Stimulated activated naive CD8-positive, alpha-beta T cell treated with anti-CD3 and anti-CD28 coated beads, Interleukin-15, amount 100 ng/mL, for 72 hours (primary cell): Measurements from ENCODE around the gene NPL.
A peak's percentile ranks its signal among the peaks of the same experiment; 100 is the strongest.

ENCODE experiments used
- ATAC-seq: fragments of 150-1000 bp; cut with Tn5 transposase; 2 replicates; pipeline ENCODE4 v1.10.0; 2021; ENCODE audit warnings: mild to moderate bottlenecking, moderate library complexity
- DNase-seq, 2 donors: peaks; one replicate each; pipeline ENCODE4 v3.0.0; 2021 to 2022
- H3K27ac Mint-ChIP-seq, 2 donors: one replicate each; pipeline ENCODE4 v1.8.0; 2022; ENCODE audit warnings: mild to moderate bottlenecking in 2 of 2, mixed read lengths in 2 of 2, moderate library complexity in 2 of 2
- H3K27me3 Mint-ChIP-seq: one replicate; pipeline ENCODE4 v1.8.0; 2022; ENCODE audit warnings: mixed read lengths
- H3K4me1 Mint-ChIP-seq: one replicate; pipeline ENCODE4 v1.8.0; 2022; ENCODE audit warnings: mild to moderate bottlenecking, mixed read lengths
- H3K4me3 Mint-ChIP-seq, 2 donors: one replicate each; pipeline ENCODE4 v1.8.0; 2022; ENCODE audit warnings: mild to moderate bottlenecking in 2 of 2, mixed read lengths in 2 of 2, moderate library complexity in 1 of 2
- H3K9me3 Mint-ChIP-seq, 2 donors: one replicate each; pipeline ENCODE4 v1.8.0; 2022; ENCODE audit warnings: mixed read lengths in 2 of 2

The NPL gene

GRCh38 chr1:182791281-182792179 lies 2.0 kb downstream of the NPL start:
- H3K4me3 Mint-ChIP-seq = no peak overlapping the region

GRCh38 chr1:182794091-182794490 lies 4.5 kb downstream of the NPL start:
- Mint-ChIP-seq H3K4me1 (peaks cover 26% of the 10 kb centered on the region), H3K4me3 (no peak overlapping the region), H3K9me3 (no peaks in the 10 kb centered on the region), H3K27me3 (peaks cover 15% of the 10 kb centered on the region), H3K27ac (no peak overlapping the region)
- ATAC-seq (no peak), DNase-seq (no peak)

More at GRCh38 chr1:182791281-182792179, 2.0 kb downstream of the NPL start:
- peaks cover 30% of the 10 kb centered on the region for H3K27me3 Mint-ChIP-seq
- ATAC-seq (no peak), DNase-seq (no peak)
- no peak overlapping the region for H3K27ac Mint-ChIP-seq
- H3K9me3 Mint-ChIP-seq = no peaks in the 10 kb centered on the region
- H3K4me1 Mint-ChIP-seq = peaks cover 32% of the 10 kb centered on the region

- ATAC-seq (no peak), DNase-seq (no peak)
- peaks cover 14% of the 10 kb centered on the region for H3K27me3 Mint-ChIP-seq
- peaks cover 19% of the 10 kb centered on the region for H3K4me1 Mint-ChIP-seq
- H3K4me3 Mint-ChIP-seq = no peak overlapping the region
- H3K27ac Mint-ChIP-seq = no peak overlapping the region
- no peaks in the 10 kb centered on the region for H3K9me3 Mint-ChIP-seq
These were observed 5.2 kb downstream of the NPL start for GRCh38 chr1:182794676-182795201.

GRCh38 chr1:182795563-182796228 lies 6.1 kb downstream of the NPL start:
- no peak for ATAC-seq
- Mint-ChIP-seq H3K9me3 (no peaks in the 10 kb centered on the region), H3K4me3 (no peak overlapping the region), H3K27ac (no peak overlapping the region), H3K27me3 (peaks cover 13% of the 10 kb centered on the region), H3K4me1 (peaks cover 11% of the 10 kb centered on the region)
- DNase-seq = no peak

GRCh38 chr1:182802006-182802803 lies 12.6 kb downstream of the NPL start:
- H3K4me1 Mint-ChIP-seq = no peaks in the 10 kb centered on the region
- DNase-seq = no peak

GRCh38 chr1:182803846-182804245 lies 14.3 kb downstream of the NPL start:
- ATAC-seq (no peak), DNase-seq (no peak)
- Mint-ChIP-seq H3K4me3 (no peak overlapping the region), H3K9me3 (no peaks in the 10 kb centered on the region), H3K4me1 (no peaks in the 10 kb centered on the region), H3K27ac (no peak overlapping the region), H3K27me3 (no peaks in the 10 kb centered on the region)

More at GRCh38 chr1:182802006-182802803, 12.6 kb downstream of the NPL start:
- Mint-ChIP-seq H3K4me3 (no peak overlapping the region), H3K27me3 (no peaks in the 10 kb centered on the region), H3K27ac (no peak overlapping the region), H3K9me3 (no peaks in the 10 kb centered on the region)
- no peak for ATAC-seq

- no peaks in the 10 kb centered on the region for H3K27me3 Mint-ChIP-seq
- no peak overlapping the region for H3K4me3 Mint-ChIP-seq
- ATAC-seq = no peak
- H3K4me1 Mint-ChIP-seq = no peaks in the 10 kb centered on the region
- no peaks in the 10 kb centered on the region for H3K9me3 Mint-ChIP-seq
- DNase-seq = no peak
- no peak overlapping the region for H3K27ac Mint-ChIP-seq
These were observed 16.6 kb downstream of the NPL start for GRCh38 chr1:182806015-182806678.

- no peaks in the 10 kb centered on the region for H3K4me1 Mint-ChIP-seq
- DNase-seq (no peak), ATAC-seq (no peak)
- H3K9me3 Mint-ChIP-seq = no peaks in the 10 kb centered on the region
- H3K4me3 Mint-ChIP-seq = no peak overlapping the region
- no peaks in the 10 kb centered on the region for H3K27me3 Mint-ChIP-seq
- H3K27ac Mint-ChIP-seq = no peak overlapping the region
These were observed 18.3 kb downstream of the NPL start for GRCh38 chr1:182807907-182808306.

GRCh38 chr1:182809414-182809957 lies 19.9 kb downstream of the NPL start:
- Mint-ChIP-seq H3K27me3 (no peaks in the 10 kb centered on the region), H3K4me3 (no peak overlapping the region), H3K27ac (peak overlapping the region in 1 of 2 donors; percentile 80), H3K9me3 (no peaks in the 10 kb centered on the region), H3K4me1 (no peaks in the 10 kb centered on the region)
- ATAC-seq (no peak), DNase-seq (no peak)

GRCh38 chr1:182811975-182812722 lies 22.6 kb downstream of the NPL start:
- ATAC-seq = no peak
- Mint-ChIP-seq H3K27me3 (no peaks in the 10 kb centered on the region), H3K4me3 (no peak overlapping the region), H3K27ac (no peak overlapping the region), H3K4me1 (no peaks in the 10 kb centered on the region), H3K9me3 (no peaks in the 10 kb centered on the region)
- DNase-seq = no peak

GRCh38 chr1:182816863-182817262 lies 27.3 kb downstream of the NPL start:
- ATAC-seq = no peak
- Mint-ChIP-seq H3K4me3 (no peak overlapping the region), H3K27me3 (no peaks in the 10 kb centered on the region), H3K27ac (peak overlapping the region in 1 of 2 donors; percentile 26), H3K9me3 (no peaks in the 10 kb centered on the region), H3K4me1 (peaks cover 7% of the 10 kb centered on the region)
- no peak for DNase-seq

- H3K4me3 Mint-ChIP-seq = no peak overlapping the region
- H3K27ac Mint-ChIP-seq = no peak overlapping the region
- ATAC-seq = no peak
These were observed 28.2 kb downstream of the NPL start for GRCh38 chr1:182817802-182818201.

GRCh38 chr1:182823220-182823619 lies 33.6 kb downstream of the NPL start:
- no peaks in the 10 kb centered on the region for H3K27me3 Mint-ChIP-seq
- H3K4me3 Mint-ChIP-seq = no peak overlapping the region
- ATAC-seq (no peak), DNase-seq (no peak)
- H3K27ac Mint-ChIP-seq = no peak overlapping the region
- H3K9me3 Mint-ChIP-seq = no peaks in the 10 kb centered on the region
- H3K4me1 Mint-ChIP-seq = peaks cover 13% of the 10 kb centered on the region

More at GRCh38 chr1:182817802-182818201, 28.2 kb downstream of the NPL start:
- Mint-ChIP-seq H3K4me1 (peaks cover 7% of the 10 kb centered on the region), H3K9me3 (no peaks in the 10 kb centered on the region), H3K27me3 (no peaks in the 10 kb centered on the region)
- DNase-seq = no peak

GRCh38 chr1:182826892-182827291 lies 37.3 kb downstream of the NPL start:
- H3K4me1 Mint-ChIP-seq = peaks cover 6% of the 10 kb centered on the region
- DNase-seq = no peak
- ATAC-seq = no peak

More at GRCh38 chr1:182826892-182827291, 37.3 kb downstream of the NPL start:
- Mint-ChIP-seq H3K9me3 (no peaks in the 10 kb centered on the region), H3K27me3 (no peaks in the 10 kb centered on the region), H3K27ac (no peak overlapping the region), H3K4me3 (no peak overlapping the region)
